Hepatocyte (in vitro differentiated cells): ENCODE data around the gene KIAA0319L. TPM values are rescaled to one million over a fixed set of nuclear protein-coding genes. Genes with fewer than 3 reads are reported as not detected.

Experiments
- DNase-seq: peaks from one replicate; pipeline ENCODE4 v3.0.0-alpha.2; 2016; ENCODE audit warnings: low spot score
- H2AFZ ChIP-seq: fragments of 200-600 bp; sonication (generic); 2 replicates; pipeline ENCODE4 v1.6.0; 2016; ENCODE audit warnings: antibody characterized with exemption, mild to moderate bottlenecking
- H3K27ac ChIP-seq: fragments of 200-600 bp; sonication (generic); 2 replicates; pipeline ENCODE4 v1.5.1; 2016; ENCODE audit warnings: mild to moderate bottlenecking
- H3K27me3 ChIP-seq: fragments of 200-600 bp; sonication (generic); 2 replicates; pipeline ENCODE4 v1.6.1; 2016
- H3K36me3 ChIP-seq: fragments of 200-600 bp; sonication (generic); replicated peaks from 2 replicates; pipeline ENCODE4 v1.5.1; 2016; ENCODE audit warnings: low read depth; ENCODE audit not compliant: insufficient read depth
- H3K4me1 ChIP-seq: fragments of 200-600 bp; sonication (generic); 2 replicates; pipeline ENCODE4 v1.5.1; 2016; ENCODE audit warnings: mild to moderate bottlenecking, moderate library complexity; ENCODE audit not compliant: insufficient read depth
- H3K4me2 ChIP-seq: fragments of 200-600 bp; sonication (generic); 2 replicates; pipeline ENCODE4 v1.6.0; 2016
- H3K4me3 ChIP-seq: fragments of 200-600 bp; sonication (generic); 2 replicates; pipeline ENCODE4 v1.5.1; 2016; ENCODE audit warnings: mild to moderate bottlenecking
- H3K79me2 ChIP-seq: fragments of 200-600 bp; sonication (generic); 2 replicates; pipeline ENCODE4 v1.6.0; 2017; ENCODE audit warnings: mild to moderate bottlenecking
- H3K9me2 ChIP-seq: fragments of 200-600 bp; sonication (generic); replicated peaks from 2 replicates; pipeline ENCODE4 v1.6.0; 2017; ENCODE audit warnings: mild to moderate bottlenecking; ENCODE audit not compliant: insufficient read depth
- H3K9me3 ChIP-seq: fragments of 200-600 bp; sonication (generic); 2 replicates; pipeline ENCODE4 v1.5.1; 2016; ENCODE audit warnings: low read depth, mild to moderate bottlenecking
- H4K20me1 ChIP-seq: fragments of 200-600 bp; sonication (generic); 2 replicates; pipeline ENCODE4 v1.6.0; 2016; ENCODE audit warnings: mild to moderate bottlenecking; ENCODE audit not compliant: insufficient read depth, poor library complexity, severe bottlenecking
- EZH2 ChIP-seq: fragments of 200-600 bp; sonication (generic); IDR thresholded peaks from 2 replicates; pipeline ENCODE4 v1.6.1; 2016; ENCODE audit warnings: antibody characterized with exemption, mild to moderate bottlenecking, borderline replicate concordance
- EZH2phosphoT487 ChIP-seq: fragments of 200-600 bp; sonication (generic); IDR thresholded peaks from one replicate; pipeline ENCODE4 v1.6.1; 2018; ENCODE audit warnings: antibody characterized with exemption, mild to moderate bottlenecking, low read depth, moderate library complexity; ENCODE audit not compliant: unreplicated experiment, severe bottlenecking
- WGBS: methylation state at CpG from one replicate; pipeline ENCODE4 v1.1.6; 2016; ENCODE audit warnings: low lambda C conversion rate; ENCODE audit errors: missing lambda C conversion rate; 5-methylcytosine and 5-hydroxymethylcytosine counted together
- polyA plus RNA-seq: library from polyadenylated mRNA; unstranded; fragments of >200 nt; fragmentation: Nextera tagmentation; extraction: Ambion mirVana; gene quantifications from 2 replicates; pipeline ENCODE4 v1.2.1, GENCODE V29; 2016
- total RNA-seq: library from RNA; depleted of rRNA; stranded (reverse); fragments of >200 nt; gene quantifications from 2 replicates; pipeline ENCODE4 v1.2.3, GENCODE V29; 2014
- TF ChIP-seq, protein P1 (sequence below): fragments of 200-600 bp; sonication (generic); IDR thresholded peaks from 2 replicates; pipeline ENCODE4 v1.5.1; 2016; ENCODE audit warnings: antibody characterized with exemption, mild to moderate bottlenecking; ENCODE audit not compliant: poor library complexity

The KIAA0319L gene
- total and polyA plus RNA-seq, 2 experiments from 2014 or later, result 56.3 to 77.7 TPM

DNA sequence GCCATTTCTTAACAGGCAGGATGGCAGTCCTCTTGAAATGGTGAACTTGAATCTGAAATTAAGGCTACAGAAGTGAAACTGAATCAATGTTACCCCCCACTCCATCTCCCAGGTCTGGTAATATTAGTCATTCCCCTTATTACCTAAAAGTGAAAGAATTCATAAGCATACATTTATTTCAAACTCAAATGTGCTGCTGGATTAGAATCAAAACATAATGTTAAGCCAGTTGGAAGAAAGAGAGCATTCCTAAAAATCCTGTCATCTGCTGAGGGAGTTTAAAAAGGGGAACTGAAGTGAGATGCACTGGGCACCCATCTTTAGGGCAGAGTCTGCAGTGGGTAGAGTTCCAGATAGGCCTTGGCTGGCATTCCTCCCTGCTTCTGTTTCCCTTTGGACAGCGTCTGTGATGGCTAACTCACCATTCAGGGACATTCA, 17.4 kb downstream of the KIAA0319L start:
- Histone ChIP-seq H3K9me2 (no peaks in the 10 kb centered on the region), H4K20me1 (peaks cover 2% of the 10 kb centered on the region), H3K4me3 (no peak overlapping the region), H3K4me1 (peaks cover 6% of the 10 kb centered on the region), H3K9me3 (no peaks in the 10 kb centered on the region), H2AFZ (no peak overlapping the region), H3K36me3 (no peaks in the 10 kb centered on the region), H3K4me2 (no peak overlapping the region), H3K79me2 (peaks cover 84% of the 10 kb centered on the region), H3K27me3 (no peaks in the 10 kb centered on the region), H3K27ac (no peak overlapping the region)
- DNase-seq, result no peak
- TF ChIP-seq EZH2phosphoT487 (no peak), EZH2 (no peak)
- TF ChIP-seq, protein P1, sequence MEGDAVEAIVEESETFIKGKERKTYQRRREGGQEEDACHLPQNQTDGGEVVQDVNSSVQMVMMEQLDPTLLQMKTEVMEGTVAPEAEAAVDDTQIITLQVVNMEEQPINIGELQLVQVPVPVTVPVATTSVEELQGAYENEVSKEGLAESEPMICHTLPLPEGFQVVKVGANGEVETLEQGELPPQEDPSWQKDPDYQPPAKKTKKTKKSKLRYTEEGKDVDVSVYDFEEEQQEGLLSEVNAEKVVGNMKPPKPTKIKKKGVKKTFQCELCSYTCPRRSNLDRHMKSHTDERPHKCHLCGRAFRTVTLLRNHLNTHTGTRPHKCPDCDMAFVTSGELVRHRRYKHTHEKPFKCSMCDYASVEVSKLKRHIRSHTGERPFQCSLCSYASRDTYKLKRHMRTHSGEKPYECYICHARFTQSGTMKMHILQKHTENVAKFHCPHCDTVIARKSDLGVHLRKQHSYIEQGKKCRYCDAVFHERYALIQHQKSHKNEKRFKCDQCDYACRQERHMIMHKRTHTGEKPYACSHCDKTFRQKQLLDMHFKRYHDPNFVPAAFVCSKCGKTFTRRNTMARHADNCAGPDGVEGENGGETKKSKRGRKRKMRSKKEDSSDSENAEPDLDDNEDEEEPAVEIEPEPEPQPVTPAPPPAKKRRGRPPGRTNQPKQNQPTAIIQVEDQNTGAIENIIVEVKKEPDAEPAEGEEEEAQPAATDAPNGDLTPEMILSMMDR, result no peak
- 91% methylated on average over 1 of the region's 1 CpG for WGBS

DNA sequence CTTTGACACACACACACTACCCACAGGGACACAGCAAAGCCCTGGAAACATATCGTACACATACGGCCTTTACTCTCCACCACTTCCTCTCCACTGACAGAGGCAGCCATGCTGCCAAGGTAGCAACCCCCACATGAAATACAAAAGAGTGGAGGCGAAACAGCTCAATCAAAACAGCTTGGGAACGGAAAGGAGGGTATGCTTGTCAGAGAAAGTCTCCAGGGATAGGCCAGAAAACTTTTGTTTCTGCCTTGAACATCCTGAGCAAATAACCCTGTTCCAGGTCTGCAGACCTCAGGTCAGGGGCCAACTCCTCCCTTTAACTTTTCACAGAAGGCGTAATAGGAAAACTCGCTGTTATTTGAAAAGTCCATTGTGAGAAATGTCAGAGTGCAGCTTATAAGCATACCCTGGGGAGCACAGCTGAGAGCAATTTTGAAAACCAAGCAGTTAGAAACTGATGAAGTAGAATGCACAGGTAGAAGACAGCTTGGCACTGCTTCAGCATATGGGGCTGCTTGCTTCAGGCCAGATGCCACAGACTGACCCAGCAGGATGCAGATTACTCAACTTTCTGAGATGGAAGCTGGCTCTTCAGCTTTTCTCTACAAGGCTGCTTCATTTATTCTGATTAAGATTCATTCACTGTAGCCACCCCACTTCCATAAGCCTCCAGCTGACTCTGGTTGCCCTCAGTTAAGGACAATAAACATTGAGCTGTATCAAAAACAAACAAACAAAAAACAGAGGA, 18.0 kb downstream of the KIAA0319L start:
- Histone ChIP-seq H3K9me2 (no peaks in the 10 kb centered on the region), H3K4me2 (no peak overlapping the region), H3K27me3 (no peaks in the 10 kb centered on the region), H4K20me1 (no peaks in the 10 kb centered on the region), H2AFZ (no peak overlapping the region), H3K9me3 (no peaks in the 10 kb centered on the region), H3K79me2 (peaks cover 81% of the 10 kb centered on the region), H3K4me3 (no peak overlapping the region), H3K4me1 (peaks cover 6% of the 10 kb centered on the region), H3K27ac (no peak overlapping the region), H3K36me3 (no peaks in the 10 kb centered on the region)
- WGBS, result 85% methylated on average over 6 of the region's 6 CpGs
- TF ChIP-seq EZH2 (no peak), EZH2phosphoT487 (no peak)
- TF ChIP-seq, protein P1, result no peak
- DNase-seq, result no peak

DNA sequence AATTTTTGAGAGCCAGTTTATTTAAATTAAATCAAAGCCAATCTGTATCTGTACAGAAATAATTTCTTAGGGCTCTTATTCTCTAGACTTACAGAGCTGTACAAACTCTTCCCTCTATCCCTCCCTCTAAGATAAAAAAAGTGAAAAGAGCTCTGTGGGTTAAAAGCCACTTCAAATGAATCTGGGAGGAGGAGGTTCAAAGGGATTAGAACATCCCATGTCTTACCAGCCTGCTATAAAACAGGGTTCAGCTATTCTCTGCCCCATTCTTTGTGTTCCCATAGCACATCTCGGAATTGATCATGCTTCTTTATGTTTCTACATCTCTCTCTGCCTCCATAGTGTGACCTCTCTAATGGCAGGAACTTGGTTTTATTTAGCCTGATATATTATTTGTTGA, 19.4 kb downstream of the KIAA0319L start:
- H3K4me3 ChIP-seq, result no peak overlapping the region
- H3K4me1 ChIP-seq, result peaks cover 6% of the 10 kb centered on the region
- no peaks in the 10 kb centered on the region for H4K20me1 ChIP-seq
- no peak overlapping the region for H3K4me2 ChIP-seq
- DNase-seq, result no peak
- H3K36me3 ChIP-seq, result no peaks in the 10 kb centered on the region
- H3K9me3 ChIP-seq, result no peaks in the 10 kb centered on the region
- TF ChIP-seq, protein P1, result no peak
- TF ChIP-seq EZH2phosphoT487, result no peak
- TF ChIP-seq EZH2, result no peak
- no peaks in the 10 kb centered on the region for H3K27me3 ChIP-seq
- peaks cover 72% of the 10 kb centered on the region for H3K79me2 ChIP-seq
- H3K9me2 ChIP-seq, result no peaks in the 10 kb centered on the region
- 84% methylated on average over 1 of the region's 1 CpG for WGBS
- H2AFZ ChIP-seq, result no peak overlapping the region
- no peak overlapping the region for H3K27ac ChIP-seq
